GM12801 (cell line): ENCODE measurements around the gene DZANK1.

Experiments
- TF ChIP-seq, protein P1 (sequence below): IDR thresholded peaks from one replicate; pipeline ENCODE4 v1.5.1; 2011; ENCODE audit warnings: control low read depth; ENCODE audit not compliant: insufficient read length; ENCODE audit errors: extremely low read depth

DZANK1 gene

DNA sequence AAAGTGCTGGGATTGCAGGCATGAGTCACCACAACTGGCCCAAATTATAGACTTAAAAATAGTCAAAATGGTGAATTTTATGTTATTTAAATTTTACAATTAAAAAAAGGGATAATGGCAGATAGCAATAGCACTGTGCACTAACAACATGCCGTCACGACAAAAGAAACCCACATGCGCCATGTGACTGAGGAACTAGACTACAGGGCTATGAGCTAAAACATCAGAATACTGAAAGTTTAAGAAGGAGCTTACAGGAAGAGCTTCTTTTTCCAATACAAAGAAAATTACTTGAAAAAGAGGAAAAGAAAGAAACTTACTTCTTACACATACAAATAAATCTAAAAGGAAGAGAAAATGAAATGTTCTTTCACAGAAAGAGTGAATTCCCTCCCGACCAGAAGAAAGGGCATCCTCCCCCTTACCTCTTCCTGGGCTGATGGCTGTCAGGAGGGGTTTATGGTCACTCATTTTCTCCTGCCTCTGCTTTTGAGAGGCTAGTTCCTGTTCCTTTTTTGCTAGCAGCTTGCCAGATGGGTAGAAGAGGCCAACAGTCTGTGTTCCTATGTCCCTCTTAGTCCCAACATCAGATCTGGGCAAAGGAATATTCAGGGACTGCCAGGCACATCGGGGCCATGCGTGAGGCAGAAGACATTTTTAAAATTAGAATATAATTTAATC lies 54.5 kb downstream of the DZANK1 start:
- TF ChIP-seq, protein P1, sequence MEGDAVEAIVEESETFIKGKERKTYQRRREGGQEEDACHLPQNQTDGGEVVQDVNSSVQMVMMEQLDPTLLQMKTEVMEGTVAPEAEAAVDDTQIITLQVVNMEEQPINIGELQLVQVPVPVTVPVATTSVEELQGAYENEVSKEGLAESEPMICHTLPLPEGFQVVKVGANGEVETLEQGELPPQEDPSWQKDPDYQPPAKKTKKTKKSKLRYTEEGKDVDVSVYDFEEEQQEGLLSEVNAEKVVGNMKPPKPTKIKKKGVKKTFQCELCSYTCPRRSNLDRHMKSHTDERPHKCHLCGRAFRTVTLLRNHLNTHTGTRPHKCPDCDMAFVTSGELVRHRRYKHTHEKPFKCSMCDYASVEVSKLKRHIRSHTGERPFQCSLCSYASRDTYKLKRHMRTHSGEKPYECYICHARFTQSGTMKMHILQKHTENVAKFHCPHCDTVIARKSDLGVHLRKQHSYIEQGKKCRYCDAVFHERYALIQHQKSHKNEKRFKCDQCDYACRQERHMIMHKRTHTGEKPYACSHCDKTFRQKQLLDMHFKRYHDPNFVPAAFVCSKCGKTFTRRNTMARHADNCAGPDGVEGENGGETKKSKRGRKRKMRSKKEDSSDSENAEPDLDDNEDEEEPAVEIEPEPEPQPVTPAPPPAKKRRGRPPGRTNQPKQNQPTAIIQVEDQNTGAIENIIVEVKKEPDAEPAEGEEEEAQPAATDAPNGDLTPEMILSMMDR: no peak

DNA sequence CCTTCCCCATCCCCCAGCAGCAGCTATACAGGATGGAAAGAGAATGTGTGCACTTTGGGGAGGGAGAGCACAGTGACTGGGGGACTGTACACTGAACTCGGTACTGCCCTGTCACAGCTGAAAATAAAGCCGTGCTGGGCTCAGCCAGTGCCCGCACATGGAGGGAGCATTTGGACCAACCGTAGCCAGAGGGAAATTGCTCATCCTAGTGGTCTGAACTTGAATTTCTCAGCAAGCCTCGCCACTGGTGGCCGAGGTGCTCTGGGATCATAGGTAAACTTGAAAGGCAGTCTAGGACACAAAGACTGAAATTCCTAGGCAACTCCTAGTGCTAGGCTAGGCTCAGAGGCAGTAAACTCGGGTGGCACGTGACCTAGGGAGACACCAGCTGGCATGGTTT lies 61.0 kb downstream of the DZANK1 start:
- TF ChIP-seq, protein P1: no peak

DNA sequence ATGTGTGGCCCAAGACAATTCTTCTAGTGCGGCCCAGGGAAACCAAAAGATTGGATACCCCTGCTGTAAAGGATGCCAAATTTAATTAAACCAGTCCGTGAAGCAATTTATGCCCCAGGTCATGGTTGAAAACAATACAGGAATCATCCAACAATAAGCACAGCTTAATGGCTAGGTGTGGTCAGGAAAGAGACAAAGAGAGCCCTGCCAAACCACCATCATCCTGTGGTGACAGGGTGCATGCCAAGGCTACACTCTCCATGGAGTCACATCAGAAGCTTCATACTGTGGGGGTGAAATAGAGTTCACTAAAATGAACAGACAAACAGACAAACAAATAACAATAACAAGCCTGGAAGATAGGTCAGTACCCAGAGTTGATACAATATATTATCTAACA lies 62.7 kb downstream of the DZANK1 start:
- TF ChIP-seq, protein P1: no peak

DNA sequence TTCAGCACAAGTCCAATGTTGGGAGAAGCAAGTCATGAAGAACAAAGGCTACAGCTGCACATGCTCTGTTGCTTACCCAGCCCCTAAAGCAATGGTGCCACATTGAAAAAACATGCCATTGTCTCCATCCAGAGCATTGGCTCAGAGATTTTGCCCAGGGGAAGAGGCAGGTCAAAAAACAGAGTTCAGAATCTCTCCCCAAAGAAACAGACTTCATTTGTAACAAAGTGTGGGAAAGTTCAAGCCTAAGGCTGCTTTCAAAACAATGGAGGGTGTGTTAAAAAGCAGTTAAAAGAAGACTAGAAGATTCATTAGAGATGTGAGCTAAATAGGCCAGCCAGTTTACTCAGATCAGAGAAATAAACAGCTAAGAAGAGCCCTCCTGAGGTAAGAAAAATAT lies 63.6 kb downstream of the DZANK1 start:
- TF ChIP-seq, protein P1: no peak

DNA sequence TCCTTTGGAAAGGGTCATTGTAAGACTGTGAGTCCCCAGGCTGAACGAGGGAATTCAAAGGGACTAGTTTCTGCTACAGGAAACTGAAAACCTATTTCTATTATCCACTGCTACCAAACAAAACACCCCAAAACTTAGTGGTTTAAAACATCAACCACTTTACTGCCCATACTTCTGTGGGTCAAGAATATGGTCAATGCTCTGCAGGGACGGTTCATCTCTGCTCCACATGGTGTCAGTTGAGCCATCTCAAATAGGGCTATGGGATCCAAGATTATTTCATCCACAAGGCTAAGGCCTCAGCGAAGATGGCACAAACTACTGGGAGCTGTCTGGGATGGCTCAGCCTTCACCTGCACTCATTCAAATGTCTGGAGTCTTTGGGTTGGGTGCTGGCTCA lies 65.5 kb downstream of the DZANK1 start:
- TF ChIP-seq, protein P1: no peak

DNA sequence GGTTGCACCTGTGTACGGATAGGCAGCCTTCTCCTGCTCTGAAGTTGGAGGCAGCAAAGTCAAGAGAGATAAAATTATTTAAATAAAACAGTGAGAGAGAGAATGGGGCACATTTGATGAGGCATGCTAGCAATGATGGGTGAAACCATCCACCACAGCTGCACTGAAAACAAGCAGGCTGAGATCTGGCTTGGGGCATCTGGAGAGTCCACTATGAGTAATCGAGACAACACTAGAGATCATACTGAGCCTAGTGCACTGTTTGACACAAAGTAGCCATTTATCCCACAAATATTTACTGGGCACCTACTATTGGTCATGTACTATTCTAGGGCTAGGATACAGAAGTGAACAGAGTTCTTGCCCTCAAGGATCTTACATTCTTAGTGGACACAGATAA lies 66.4 kb downstream of the DZANK1 start:
- TF ChIP-seq, protein P1: no peak

DNA sequence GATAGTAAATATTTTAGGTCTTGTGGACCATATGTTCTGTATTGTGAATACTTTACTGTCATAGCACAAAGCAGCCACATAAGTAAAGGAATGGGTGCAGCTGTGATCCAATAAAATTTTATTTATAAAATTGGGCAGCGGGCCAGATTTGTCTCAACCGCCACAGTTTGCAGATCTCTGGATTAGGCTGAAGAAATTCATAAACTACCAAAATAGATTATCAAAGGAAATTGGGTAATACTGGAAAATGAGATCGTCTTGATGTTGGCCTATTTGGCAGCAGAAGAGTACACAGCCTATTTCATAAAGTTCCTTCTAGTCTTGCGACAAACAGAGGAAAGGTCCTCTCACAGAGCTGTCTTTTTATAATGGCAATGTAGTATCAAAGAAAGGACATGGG lies 69.8 kb downstream of the DZANK1 start:
- TF ChIP-seq, protein P1: no peak

DNA sequence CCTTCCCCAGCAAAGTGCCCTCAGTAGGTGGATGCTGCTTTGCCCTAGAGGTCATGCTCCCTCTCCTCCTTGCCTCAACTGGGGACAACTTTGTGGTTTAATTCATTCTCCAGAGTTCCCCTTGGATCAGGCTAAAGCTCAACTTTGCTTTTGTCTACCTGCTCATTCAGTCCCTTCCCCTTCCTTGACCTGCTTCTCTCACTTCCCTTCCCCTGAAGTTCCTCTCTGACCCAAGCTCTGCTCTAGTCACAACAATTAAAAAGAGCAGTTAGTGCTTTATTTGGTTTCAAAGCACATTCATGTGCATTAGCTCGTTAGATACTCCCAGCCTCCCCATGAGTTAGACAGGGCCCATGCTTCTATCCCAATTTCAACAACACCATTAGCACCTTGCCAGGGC lies 71.3 kb downstream of the DZANK1 start:
- TF ChIP-seq, protein P1: no peak
